Gastroesophageal sphincter (tissue), 4 donors: Measurements from ENCODE around the gene SF3B5. TPM values are rescaled to one million over a fixed set of nuclear protein-coding genes. Genes with fewer than 3 reads are reported as not detected.
"Not testable (repeated sequence)": the region's sequence is repeated elsewhere in the genome, so short reads cannot be mapped to it uniquely, and the experiment has no call there.

ENCODE experiments used
- ATAC-seq: fragments of 150-250 bp; one replicate; pipeline ENCODE4 v1.9.1; 2016; ENCODE audit warnings: mild to moderate bottlenecking, moderate library complexity
- H3K27ac ChIP-seq, 4 donors: fragments of 200-600 bp; sonication (generic) in 3 of 4; 1 replicate in 3 of 4; 2 replicates in 1 of 4; pipeline ENCODE4 v1.5.1; 2016 to 2019
- H3K27me3 ChIP-seq: fragments of 200-600 bp; sonication (generic); one replicate; pipeline ENCODE4 v1.5.1; 2019
- H3K36me3 ChIP-seq, 2 donors: fragments of 200-600 bp; sonication (generic); one replicate each; pipeline ENCODE4 v1.5.1; 2019; ENCODE audit warnings: control low read depth in 1 of 2
- H3K4me1 ChIP-seq, 3 donors: fragments of 200-600 bp; sonication (generic); 1 replicate in 2 of 3; 2 replicates in 1 of 3; pipeline ENCODE4 v1.5.1; 2016 to 2019; ENCODE audit warnings: control low read depth in 2 of 3
- H3K4me3 ChIP-seq, 2 donors: fragments of 200-600 bp; sonication (generic); one replicate each; pipeline ENCODE4 v1.5.1; 2019; ENCODE audit warnings: mild to moderate bottlenecking in 1 of 2, moderate library complexity in 1 of 2
- H3K9me3 ChIP-seq, 3 donors: fragments of 200-600 bp; sonication (generic); one replicate each; pipeline ENCODE4 v1.5.1; 2017 to 2019; ENCODE audit warnings: control low read depth in 2 of 3
- EP300 ChIP-seq: sonication (generic); formaldehyde crosslinking; IDR thresholded peaks from one replicate; pipeline ENCODE4 v1.6.1; 2017; ENCODE audit warnings: antibody characterized with exemption, mild to moderate bottlenecking
- POLR2A ChIP-seq, 2 donors: fragments of 450-650 bp; IDR thresholded peaks; one replicate each; pipeline ENCODE4 v1.6.1; 2017; ENCODE audit warnings: antibody characterized with exemption in 2 of 2, mild to moderate bottlenecking in 2 of 2, moderate library complexity in 1 of 2
- POLR2AphosphoS5 ChIP-seq: sonication (generic); formaldehyde crosslinking; IDR thresholded peaks from one replicate; pipeline ENCODE4 v1.6.1; 2017; ENCODE audit warnings: antibody characterized with exemption
- WGBS, 2 donors: methylation state at CpG; one replicate each; pipeline ENCODE4 v1.1.5; 2018; ENCODE audit warnings: low coverage in 1 of 2; 5-methylcytosine and 5-hydroxymethylcytosine counted together
- total RNA-seq, 4 donors: library from RNA; depleted of rRNA; stranded (reverse); fragments of >200 nt; gene quantifications; one replicate each; pipeline ENCODE4 v1.1.0, GENCODE V29; 2016
- TF ChIP-seq, protein P1 (sequence below), 4 experiments: fragments of 200-600 bp in 2 of 4; fragments of 450-650 bp in 2 of 4; sonication (generic) in 1 of 4; IDR thresholded peaks; one replicate each; pipeline ENCODE4 v1.5.1; 2017 to 2019; ENCODE audit warnings: antibody characterized with exemption in 4 of 4, mild to moderate bottlenecking in 2 of 4, moderate library complexity in 2 of 4

The SF3B5 gene
- total RNA-seq, 4 donors from 2014 or later, result 102 to 123 (median 116) TPM

DNA sequence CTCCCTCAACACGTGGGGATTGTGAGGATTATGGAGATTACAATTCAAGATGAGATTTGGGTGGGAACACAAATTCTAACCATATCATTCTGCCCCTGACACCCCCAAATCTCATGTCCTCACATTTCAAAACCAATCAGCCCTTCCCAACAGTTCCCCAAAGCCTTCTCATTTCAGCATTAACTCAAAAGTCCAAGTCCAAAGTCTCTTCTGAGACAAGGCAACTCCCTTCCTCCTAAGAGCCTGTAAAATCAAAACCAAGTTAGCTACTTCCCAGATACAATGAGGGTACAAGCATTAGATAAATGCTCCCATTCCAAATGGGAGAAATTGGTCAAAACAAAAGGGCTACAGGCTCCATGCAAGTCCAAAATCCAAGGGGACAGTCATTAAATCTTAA, 47.7 kb downstream of the SF3B5 start:
- TF ChIP-seq POLR2AphosphoS5 (no peak), POLR2A (IDR thresholded peaks at IDR 0.05) (no peak), EP300 (no peak)
- TF ChIP-seq, protein P1, sequence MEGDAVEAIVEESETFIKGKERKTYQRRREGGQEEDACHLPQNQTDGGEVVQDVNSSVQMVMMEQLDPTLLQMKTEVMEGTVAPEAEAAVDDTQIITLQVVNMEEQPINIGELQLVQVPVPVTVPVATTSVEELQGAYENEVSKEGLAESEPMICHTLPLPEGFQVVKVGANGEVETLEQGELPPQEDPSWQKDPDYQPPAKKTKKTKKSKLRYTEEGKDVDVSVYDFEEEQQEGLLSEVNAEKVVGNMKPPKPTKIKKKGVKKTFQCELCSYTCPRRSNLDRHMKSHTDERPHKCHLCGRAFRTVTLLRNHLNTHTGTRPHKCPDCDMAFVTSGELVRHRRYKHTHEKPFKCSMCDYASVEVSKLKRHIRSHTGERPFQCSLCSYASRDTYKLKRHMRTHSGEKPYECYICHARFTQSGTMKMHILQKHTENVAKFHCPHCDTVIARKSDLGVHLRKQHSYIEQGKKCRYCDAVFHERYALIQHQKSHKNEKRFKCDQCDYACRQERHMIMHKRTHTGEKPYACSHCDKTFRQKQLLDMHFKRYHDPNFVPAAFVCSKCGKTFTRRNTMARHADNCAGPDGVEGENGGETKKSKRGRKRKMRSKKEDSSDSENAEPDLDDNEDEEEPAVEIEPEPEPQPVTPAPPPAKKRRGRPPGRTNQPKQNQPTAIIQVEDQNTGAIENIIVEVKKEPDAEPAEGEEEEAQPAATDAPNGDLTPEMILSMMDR (IDR thresholded peaks at IDR 0.05), result no peak
- Histone ChIP-seq H3K4me3 (no peak overlapping the region), H3K4me1 (no peaks in the 10 kb centered on the region), H3K27me3 (no peaks in the 10 kb centered on the region), H3K27ac (no peak overlapping the region), H3K9me3 (peaks cover 0 to 18% (median 0%) of the 10 kb centered on the region in 3 donors), H3K36me3 (no peaks in the 10 kb centered on the region)
- WGBS, 2 donors, result 58 to 89% methylated on average over 1 of the region's 1 CpG
- no peak for ATAC-seq

DNA sequence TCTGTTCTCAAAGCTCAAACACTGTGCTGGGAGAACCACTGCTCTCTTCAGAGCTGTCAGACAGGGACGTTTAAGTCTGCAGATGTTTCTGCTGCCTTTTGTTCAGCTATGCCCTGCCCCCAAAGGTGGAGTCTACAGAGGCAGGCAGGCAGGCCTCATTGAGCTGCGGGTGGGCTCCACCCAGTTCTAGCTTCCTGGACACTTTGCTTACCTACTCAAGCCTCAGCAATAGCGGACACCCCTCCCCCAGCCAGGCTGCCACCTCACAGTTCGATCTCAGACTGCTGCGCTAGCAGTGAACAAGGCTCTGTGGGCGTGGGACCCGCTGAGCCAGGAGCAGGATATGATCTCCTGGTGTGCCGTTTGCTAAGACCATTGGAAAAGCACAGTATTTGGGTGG, 48.7 kb downstream of the SF3B5 start:
- H3K4me3 ChIP-seq, H3K27me3 ChIP-seq, H3K36me3 ChIP-seq, H3K27ac ChIP-seq, ATAC-seq, H3K4me1 ChIP-seq: not testable (repeated sequence)
- 80% methylated on average over 1 of the region's 8 CpGs; no CpG with 5 or more reads in 1 of the 2 donors for WGBS, 2 donors
- H3K9me3 ChIP-seq, result peaks cover 0 to 18% (median 0%) of the 10 kb centered on the region in 3 donors

DNA sequence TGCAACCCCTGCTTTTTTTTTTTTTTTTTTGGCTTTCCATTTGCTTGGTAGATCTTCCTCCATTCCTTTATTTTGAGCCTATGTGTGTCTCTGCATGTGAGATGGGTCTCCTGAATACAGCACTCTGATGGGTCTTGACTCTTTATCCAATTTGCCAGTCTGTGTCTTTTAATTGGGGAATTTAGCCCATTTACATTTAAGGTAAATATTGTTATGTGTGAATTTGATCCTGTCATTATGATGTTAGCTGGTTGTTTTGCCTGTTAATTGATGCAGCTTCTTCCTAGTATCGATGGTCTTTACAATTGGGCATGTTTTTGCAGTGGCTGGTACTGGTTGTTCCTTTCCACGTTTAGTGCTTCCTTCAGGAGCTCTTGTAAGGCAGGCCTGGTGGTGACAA, 50.4 kb downstream of the SF3B5 start:
- H3K27me3 ChIP-seq, H3K4me3 ChIP-seq, H3K36me3 ChIP-seq, H3K4me1 ChIP-seq, H3K27ac ChIP-seq, ATAC-seq: not testable (repeated sequence)
- WGBS, 2 donors, result 79 to 100% methylated on average over 2 of the region's 2 CpGs
- H3K9me3 ChIP-seq, result peaks cover 0 to 18% (median 0%) of the 10 kb centered on the region in 3 donors

Other genes with a start within 250 kb of the SF3B5 start
- not detected for gene ZC2HC1B, start 231.1 kb downstream of the SF3B5 start, total RNA-seq
- 10 to 100 TPM; 13.2 to 26.3 (median 17.5) TPM for gene PLAGL1, start 87.3 kb downstream of the SF3B5 start, total RNA-seq
- gene STX11, start 54.9 kb upstream of the SF3B5 start, total RNA-seq, result 10 to 100 TPM in 1 of 4 donors, 1 to 10 TPM in 2, under 1 TPM in 1; 0.62 to 11.0 (median 6.4) TPM
- gene UTRN, start 189.8 kb upstream of the SF3B5 start, total RNA-seq, result 100 to 1,000 TPM in 3 of 4 donors, 10 to 100 TPM in 1; 95.9 to 251 (median 139) TPM